ENCODE results near the gene HDGFL2. TPM values are rescaled to one million over a fixed set of nuclear protein-coding genes. Genes with fewer than 3 reads are reported as not detected.
A peak's percentile ranks its signal among the peaks of the same experiment; 100 is the strongest.

Gene HDGFL2
- total and polyA plus RNA-seq, 7 experiments from 2014 or later: 14.0 to 64.6 (median 31.5) TPM

DNA sequence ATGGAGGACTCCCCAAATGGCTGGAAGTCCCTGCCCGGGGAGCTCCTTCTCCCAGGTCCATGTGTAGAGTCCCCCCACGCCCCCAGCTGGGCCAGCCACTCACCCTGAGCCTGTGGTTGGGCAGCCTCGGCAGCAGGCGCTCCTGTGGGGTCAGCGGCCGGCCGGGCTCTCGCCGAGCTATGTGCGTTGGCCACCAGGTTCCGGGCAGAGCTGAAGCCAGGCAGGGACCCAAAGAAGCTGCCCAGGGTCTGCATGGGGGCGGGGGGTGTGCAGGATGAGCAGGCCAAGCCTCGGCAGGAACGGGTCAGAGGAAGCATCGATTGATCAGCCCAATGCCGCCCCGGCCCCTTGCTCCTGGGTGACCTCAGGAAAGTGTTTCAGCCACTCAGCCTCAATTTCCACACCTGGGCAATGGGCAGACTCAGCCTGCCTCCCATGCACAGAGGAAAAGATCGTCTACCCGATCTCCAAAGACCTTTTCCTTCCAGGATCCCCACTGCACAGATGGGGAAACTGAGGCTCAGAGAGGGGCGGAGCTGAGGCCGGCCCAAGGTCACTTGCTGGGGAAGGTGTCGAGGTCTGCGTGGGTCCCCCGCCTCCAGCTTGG lies 45.5 kb downstream of the HDGFL2 start:
- no peaks in the 10 kb centered on the region for H3K27me3 ChIP-seq (ENCODE audit: control insufficient read depth in 2 of 2, insufficient read depth in 2 of 2, low read length in 2 of 2)
- POLR2A ChIA-PET: no interaction called here
- no peaks in the 10 kb centered on the region for H3K36me3 Mint-ChIP-seq
- ATAC-seq (no peak), DNase-seq (no peak)
- H3K27ac ChIP-seq (ENCODE audit: low read depth, low read length): no peak overlapping the region
- no peaks in the 10 kb centered on the region for H3K36me3 ChIP-seq (ENCODE audit: control insufficient read depth in 2 of 3, insufficient read depth in 3 of 3, low read length in 3 of 3)
- H3K9me3 ChIP-seq (ENCODE audit: control insufficient read depth in 2 of 3, low read length in 3 of 3): no peaks in the 10 kb centered on the region
- no peaks in the 10 kb centered on the region for H3K4me1 ChIP-seq (ENCODE audit: control insufficient read depth in 2 of 2, insufficient read depth in 2 of 2, low read length in 2 of 2)
- peaks cover 0 to 2% (median 0%) of the 10 kb centered on the region in 7 donors for H3K4me1 Mint-ChIP-seq
- no peak overlapping the region for H3K4me3 ChIP-seq (ENCODE audit: low read length)
- H3K27ac Mint-ChIP-seq: no peak overlapping the region
- no peak overlapping the region for H3K4me3 Mint-ChIP-seq
- H3K9me3 Mint-ChIP-seq: no peaks in the 10 kb centered on the region
- intact Hi-C loops (cut with micrococcal nuclease): no loop called here
- H3K27me3 Mint-ChIP-seq: peaks cover 0 to 5% (median 0%) of the 10 kb centered on the region in 5 donors
- CTCF ChIA-PET: no interaction called here

DNA sequence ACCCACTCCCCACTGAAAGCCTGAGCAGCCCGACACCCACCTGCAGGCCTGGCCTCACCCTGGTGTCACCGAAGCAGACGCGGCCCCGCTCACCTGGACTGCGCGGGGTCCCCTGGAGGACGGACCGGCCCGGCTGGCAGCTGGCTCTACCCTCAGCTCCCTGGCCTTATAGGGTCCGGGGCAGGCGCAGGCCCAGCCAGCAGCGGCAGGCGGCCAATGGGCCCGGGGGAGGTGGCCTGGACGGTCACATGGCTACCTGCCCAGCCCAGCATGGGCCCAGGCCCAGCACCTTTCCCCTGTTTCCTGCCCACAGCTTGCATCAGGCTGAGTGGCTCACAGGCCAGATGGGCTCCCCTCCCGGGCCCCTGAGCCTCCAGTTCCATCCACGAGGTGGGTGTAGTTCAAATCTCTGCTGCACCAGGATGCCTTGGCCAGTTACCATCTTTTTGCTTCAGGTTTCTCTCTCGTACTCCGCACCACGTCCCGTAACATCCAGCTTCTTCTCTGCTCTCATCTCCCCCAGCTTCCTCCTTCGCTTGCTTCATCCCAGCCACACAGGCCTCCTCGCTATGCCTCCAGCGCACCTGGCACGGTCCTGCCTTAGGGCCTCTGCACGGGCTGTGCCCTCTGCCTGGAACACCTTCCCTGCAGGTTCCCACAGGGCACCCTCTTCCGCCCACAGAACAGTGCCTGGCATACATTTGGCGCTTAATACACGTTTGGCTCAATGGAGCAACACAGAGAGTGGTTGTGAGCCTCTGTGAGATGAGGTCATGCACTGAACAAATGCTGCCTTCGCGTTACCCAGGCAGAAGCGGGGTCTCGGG lies 46.5 kb downstream of the HDGFL2 start, which contains the start of gene PLIN4:
Gene PLIN4 (minus strand): TSS at position 142 of the 827 bp plus-strand sequence. CDS start 214 bp downstream, outside the sequence.
- Mint-ChIP-seq H3K4me1 (peaks cover 0 to 2% (median 0%) of the 10 kb centered on the region in 7 donors), H3K4me3 (no peak within 1 kb of the TSS), H3K36me3 (no peaks in the 10 kb centered on the region), H3K27ac (no peak within 1 kb of the TSS), H3K9me3 (no peaks in the 10 kb centered on the region), H3K27me3 (peaks cover 0 to 5% (median 0%) of the 10 kb centered on the region in 5 donors)
- CTCF ChIA-PET: no interaction called here
- ATAC-seq (no peak), DNase-seq (no peak)
- H3K27ac ChIP-seq (ENCODE audit: low read depth, low read length): no peak within 1 kb of the TSS
- POLR2A ChIA-PET: no interaction called here
- no peaks in the 10 kb centered on the region for H3K9me3 ChIP-seq (ENCODE audit: control insufficient read depth in 2 of 3, low read length in 3 of 3)
- intact Hi-C loops (cut with micrococcal nuclease): no loop called here
- H3K27me3 ChIP-seq (ENCODE audit: control insufficient read depth in 2 of 2, insufficient read depth in 2 of 2, low read length in 2 of 2): no peaks in the 10 kb centered on the region
- no peaks in the 10 kb centered on the region for H3K4me1 ChIP-seq (ENCODE audit: control insufficient read depth in 2 of 2, insufficient read depth in 2 of 2, low read length in 2 of 2)
- H3K36me3 ChIP-seq (ENCODE audit: control insufficient read depth in 2 of 3, insufficient read depth in 3 of 3, low read length in 3 of 3): no peaks in the 10 kb centered on the region
- no peak within 1 kb of the TSS for H3K4me3 ChIP-seq (ENCODE audit: low read length)

DNA sequence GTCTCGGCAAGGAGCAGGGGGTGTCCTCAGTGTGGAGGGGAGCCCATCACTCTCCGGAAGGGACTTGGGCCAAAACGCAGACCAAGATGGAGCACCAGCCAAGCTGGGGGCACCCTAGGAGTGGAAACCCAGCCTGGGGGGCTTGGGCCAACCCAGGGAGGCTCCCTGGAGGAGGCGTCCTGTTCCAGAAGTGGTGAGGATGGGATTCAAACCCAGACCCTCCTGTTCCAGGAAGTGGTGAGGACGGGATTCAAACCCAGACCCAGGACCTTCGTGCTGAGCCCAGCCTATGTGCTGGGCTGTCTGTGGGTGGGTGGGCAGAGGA lies 47.0 kb downstream of the HDGFL2 start:
- no peak overlapping the region for H3K4me3 ChIP-seq (ENCODE audit: low read length)
- H3K9me3 Mint-ChIP-seq: no peaks in the 10 kb centered on the region
- H3K4me1 ChIP-seq (ENCODE audit: control insufficient read depth in 2 of 2, insufficient read depth in 2 of 2, low read length in 2 of 2): no peaks in the 10 kb centered on the region
- H3K36me3 ChIP-seq (ENCODE audit: control insufficient read depth in 2 of 3, insufficient read depth in 3 of 3, low read length in 3 of 3): no peaks in the 10 kb centered on the region
- CTCF ChIA-PET: no interaction called here
- DNase-seq (no peak), ATAC-seq (no peak)
- peaks cover 0 to 2% (median 0%) of the 10 kb centered on the region in 7 donors for H3K4me1 Mint-ChIP-seq
- H3K27ac Mint-ChIP-seq: no peak overlapping the region
- no peak overlapping the region for H3K27ac ChIP-seq (ENCODE audit: low read depth, low read length)
- no peaks in the 10 kb centered on the region for H3K27me3 ChIP-seq (ENCODE audit: control insufficient read depth in 2 of 2, insufficient read depth in 2 of 2, low read length in 2 of 2)
- no peak overlapping the region for H3K4me3 Mint-ChIP-seq
- H3K27me3 Mint-ChIP-seq: peaks cover 0 to 5% (median 0%) of the 10 kb centered on the region in 5 donors
- H3K36me3 Mint-ChIP-seq: no peaks in the 10 kb centered on the region
- intact Hi-C loops (cut with micrococcal nuclease): no loop called here
- POLR2A ChIA-PET: no interaction called here
- H3K9me3 ChIP-seq (ENCODE audit: control insufficient read depth in 2 of 3, low read length in 3 of 3): no peaks in the 10 kb centered on the region

DNA sequence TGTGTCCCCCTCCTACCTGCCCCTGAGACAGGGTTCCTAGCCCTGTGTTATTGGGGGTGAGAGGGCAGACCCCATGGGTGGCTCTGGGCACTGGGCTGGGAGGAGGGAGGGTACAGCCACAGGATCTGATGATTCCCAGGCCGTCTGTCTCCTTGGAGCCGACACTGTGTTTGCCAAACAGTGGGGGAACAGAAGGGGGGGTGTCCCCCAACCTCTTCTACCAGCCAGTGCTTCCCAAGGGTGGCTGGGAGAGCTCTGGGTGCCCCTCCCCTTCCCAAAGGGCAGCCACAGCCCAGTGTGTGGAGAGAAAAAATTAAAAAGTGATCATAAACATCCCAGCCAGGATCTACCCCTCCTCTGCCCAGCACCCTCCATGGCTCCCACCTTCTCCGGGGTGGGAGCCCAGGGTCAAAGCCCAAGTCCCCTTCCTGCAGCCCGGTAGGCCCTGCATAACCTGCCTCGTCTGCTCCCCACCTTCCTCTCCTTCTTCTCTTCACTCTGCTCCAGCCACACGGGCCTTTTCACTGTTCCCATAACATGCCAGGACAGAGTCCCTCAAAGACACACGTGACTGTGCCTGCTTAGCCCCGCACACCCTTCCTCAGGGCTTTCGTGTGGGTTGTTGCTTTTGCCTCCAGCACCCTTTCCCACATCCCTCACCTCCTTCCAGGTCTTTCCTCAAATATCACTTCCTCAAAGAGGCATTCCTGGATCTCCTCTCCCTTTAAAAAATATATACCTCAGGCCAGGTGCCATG lies 47.6 kb downstream of the HDGFL2 start:
- Histone ChIP-seq H3K4me3 (ENCODE audit: low read length) (no peak overlapping the region), H3K27ac (ENCODE audit: low read depth, low read length) (no peak overlapping the region), H3K36me3 (ENCODE audit: control insufficient read depth in 2 of 3, insufficient read depth in 3 of 3, low read length in 3 of 3) (no peaks in the 10 kb centered on the region), H3K9me3 (ENCODE audit: control insufficient read depth in 2 of 3, low read length in 3 of 3) (no peaks in the 10 kb centered on the region), H3K4me1 (ENCODE audit: control insufficient read depth in 2 of 2, insufficient read depth in 2 of 2, low read length in 2 of 2) (no peaks in the 10 kb centered on the region), H3K27me3 (ENCODE audit: control insufficient read depth in 2 of 2, insufficient read depth in 2 of 2, low read length in 2 of 2) (no peaks in the 10 kb centered on the region)
- H3K9me3 Mint-ChIP-seq: no peaks in the 10 kb centered on the region
- ChIA-PET POLR2A (no interaction called here), CTCF (no interaction called here)
- no peak for DNase-seq
- no peak overlapping the region for H3K27ac Mint-ChIP-seq
- no peak overlapping the region for H3K4me3 Mint-ChIP-seq
- H3K4me1 Mint-ChIP-seq: peaks cover 0 to 2% (median 0%) of the 10 kb centered on the region in 7 donors
- H3K36me3 Mint-ChIP-seq: no peaks in the 10 kb centered on the region
- no peak for ATAC-seq
- peaks cover 0 to 5% (median 0%) of the 10 kb centered on the region in 5 donors for H3K27me3 Mint-ChIP-seq
- intact Hi-C loops (cut with micrococcal nuclease): no loop called here

DNA sequence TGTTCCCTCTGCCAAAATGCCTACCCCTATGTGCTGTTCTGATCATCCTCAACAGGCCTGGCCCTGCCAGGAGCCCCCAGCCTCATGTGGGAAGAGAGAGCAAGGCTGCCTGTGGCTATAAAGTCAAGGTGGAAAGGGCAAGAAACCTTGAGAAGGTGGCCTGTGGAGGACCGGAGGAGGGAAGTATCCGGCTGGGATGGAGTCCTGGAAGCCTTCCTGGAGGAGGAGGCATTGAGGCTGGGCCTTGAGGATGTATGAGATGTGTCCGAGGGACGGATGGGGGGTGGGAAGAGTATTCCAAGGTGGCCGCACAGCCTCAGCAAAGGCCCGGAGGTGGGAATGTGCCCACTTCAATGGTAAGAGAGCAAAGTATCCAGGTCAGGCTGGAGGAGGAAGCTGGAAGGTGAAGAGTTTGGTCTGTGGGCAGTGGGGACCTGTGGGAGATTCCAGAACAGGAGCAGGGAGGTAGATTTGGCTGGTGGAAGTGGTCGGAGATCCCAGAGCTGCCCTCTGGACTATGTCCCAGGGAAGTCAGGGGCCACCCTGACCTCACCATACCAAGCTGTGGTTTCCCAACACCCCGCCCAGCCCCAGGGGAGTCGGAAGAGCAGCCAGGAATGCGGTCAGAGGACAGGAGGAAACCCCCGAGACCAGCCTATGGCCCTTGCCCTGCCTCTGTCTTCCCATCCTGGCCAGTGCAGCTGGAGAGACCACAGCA lies 49.2 kb downstream of the HDGFL2 start:
- Histone ChIP-seq H3K27me3 (ENCODE audit: control insufficient read depth in 2 of 2, insufficient read depth in 2 of 2, low read length in 2 of 2) (no peaks in the 10 kb centered on the region), H3K36me3 (ENCODE audit: control insufficient read depth in 2 of 3, insufficient read depth in 3 of 3, low read length in 3 of 3) (no peaks in the 10 kb centered on the region), H3K4me3 (ENCODE audit: low read length) (no peak overlapping the region), H3K27ac (ENCODE audit: low read depth, low read length) (no peak overlapping the region), H3K9me3 (ENCODE audit: control insufficient read depth in 2 of 3, low read length in 3 of 3) (no peaks in the 10 kb centered on the region), H3K4me1 (ENCODE audit: control insufficient read depth in 2 of 2, insufficient read depth in 2 of 2, low read length in 2 of 2) (no peaks in the 10 kb centered on the region)
- intact Hi-C loops (cut with micrococcal nuclease): no loop called here
- H3K36me3 Mint-ChIP-seq: no peaks in the 10 kb centered on the region
- POLR2A ChIA-PET: no interaction called here
- H3K27ac Mint-ChIP-seq: no peak overlapping the region
- H3K9me3 Mint-ChIP-seq: no peaks in the 10 kb centered on the region
- peaks cover 0 to 2% (median 0%) of the 10 kb centered on the region in 7 donors for H3K4me1 Mint-ChIP-seq
- H3K4me3 Mint-ChIP-seq: no peak overlapping the region
- CTCF ChIA-PET: interaction anchor here (0.6 kb wide), 1 partner anchor 1096 kb away, joined by 3 read pairs; no protein-coding TSS in a partner anchor
- DNase-seq (no peak), ATAC-seq (no peak)
- peaks cover 0 to 5% (median 0%) of the 10 kb centered on the region in 5 donors for H3K27me3 Mint-ChIP-seq

DNA sequence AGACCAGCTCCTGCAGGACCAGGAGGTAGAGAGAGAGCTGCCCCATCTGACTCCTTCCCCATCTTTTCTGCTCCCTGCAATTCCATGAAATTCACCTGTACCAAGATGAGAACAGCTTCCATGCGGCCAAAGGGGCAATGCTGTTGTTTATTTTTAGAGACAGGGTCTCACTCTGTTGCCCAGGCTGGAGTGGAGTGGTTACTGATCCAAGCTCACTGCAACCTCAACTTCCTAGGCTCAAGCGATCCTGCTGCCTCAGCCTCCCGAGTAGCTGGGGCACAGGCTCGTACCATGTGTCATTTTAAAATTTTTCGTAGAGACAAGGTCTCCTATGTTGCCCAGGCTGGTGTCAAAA lies 49.8 kb downstream of the HDGFL2 start:
- Mint-ChIP-seq H3K36me3 (no peaks in the 10 kb centered on the region), H3K27me3 (peaks cover 0 to 5% (median 0%) of the 10 kb centered on the region in 5 donors), H3K4me1 (peaks cover 0 to 2% (median 0%) of the 10 kb centered on the region in 7 donors), H3K9me3 (no peaks in the 10 kb centered on the region), H3K27ac (peak overlapping the region in 1 of 9 donors; percentile 62), H3K4me3 (no peak overlapping the region)
- Histone ChIP-seq H3K4me3 (ENCODE audit: low read length) (no peak overlapping the region), H3K36me3 (ENCODE audit: control insufficient read depth in 2 of 3, insufficient read depth in 3 of 3, low read length in 3 of 3) (no peaks in the 10 kb centered on the region), H3K4me1 (ENCODE audit: control insufficient read depth in 2 of 2, insufficient read depth in 2 of 2, low read length in 2 of 2) (no peaks in the 10 kb centered on the region), H3K27ac (ENCODE audit: low read depth, low read length) (no peak overlapping the region), H3K27me3 (ENCODE audit: control insufficient read depth in 2 of 2, insufficient read depth in 2 of 2, low read length in 2 of 2) (no peaks in the 10 kb centered on the region), H3K9me3 (ENCODE audit: control insufficient read depth in 2 of 3, low read length in 3 of 3) (no peaks in the 10 kb centered on the region)
- ChIA-PET CTCF (interaction anchor here (0.6 kb wide), 1 partner anchor 1096 kb away, joined by 3 read pairs; no protein-coding TSS in a partner anchor), POLR2A (no interaction called here)
- ATAC-seq (no peak), DNase-seq (no peak)
- intact Hi-C loops (cut with micrococcal nuclease): no loop called here

All from naive thymus-derived CD4-positive, alpha-beta T cell (primary cell).